CD4-positive, alpha-beta T cell (primary cell): ENCODE data around the gene LEF1. TPM values are rescaled to one million over a fixed set of nuclear protein-coding genes. Genes with fewer than 3 reads are reported as not detected.
A peak's percentile ranks its signal among the peaks of the same experiment; 100 is the strongest.

Experiments used
- ATAC-seq: fragments of 200-7000 bp; cut with Tn5 transposase; one replicate; pipeline ENCODE4 v1.10.0; 2022; ENCODE audit warnings: mild to moderate bottlenecking; ENCODE audit not compliant: poor library complexity
- CTCF ChIA-PET: fragments of 350-600 bp; sonication (Branson Sonifier 250); formaldehyde crosslinking; loops from one replicate; lab custom pipeline; 2021; ENCODE audit warnings: antibody characterized with exemption, inconsistent platforms; lab: Charles Lee
- POLR2A ChIA-PET: fragments of 350-600 bp; sonication (Branson Sonifier 250); formaldehyde crosslinking; loops from one replicate; lab custom pipeline; 2021; ENCODE audit warnings: antibody characterized with exemption, inconsistent platforms; lab: Charles Lee
- DNase-seq, 14 experiments: peaks; one replicate each; pipeline ENCODE4 v3.0.0-alpha.2; 2013 to 2020; ENCODE audit warnings: mixed read lengths in 2 of 14
- H3K27ac ChIP-seq, 2 donors: one replicate each; pipeline versions ENCODE4 v1.5.1 to v1.7.0; 2013; ENCODE audit warnings: low read length in 2 of 2, low read depth in 1 of 2, mild to moderate bottlenecking in 1 of 2
- H3K27me3 ChIP-seq, 2 experiments: 1 replicate in 1 of 2; 2 replicates in 1 of 2; pipeline versions ENCODE4 v1.6.1 to v1.7.0; 2013; ENCODE audit warnings: low read length in 2 of 2, control low read depth in 1 of 2, mild to moderate bottlenecking in 1 of 2, moderate library complexity in 1 of 2; ENCODE audit not compliant: insufficient read depth in 2 of 2, control insufficient read depth in 1 of 2
- H3K36me3 ChIP-seq: one replicate; pipeline ENCODE4 v1.6.1; 2013; ENCODE audit warnings: low read length, control low read depth; ENCODE audit not compliant: insufficient read depth
- H3K4me1 ChIP-seq: one replicate; pipeline ENCODE4 v1.6.1; 2013; ENCODE audit warnings: low read length, control low read depth; ENCODE audit not compliant: insufficient read depth
- H3K4me3 ChIP-seq: one replicate; pipeline ENCODE4 v1.5.1; 2013; ENCODE audit warnings: mild to moderate bottlenecking, low read length, moderate library complexity
- H3K9me3 ChIP-seq, 2 experiments: 1 replicate in 1 of 2; 2 replicates in 1 of 2; pipeline versions ENCODE4 v1.6.1 to v1.7.0; 2013; ENCODE audit warnings: low read length in 2 of 2, mild to moderate bottlenecking in 2 of 2, control low read depth in 1 of 2, moderate library complexity in 1 of 2; ENCODE audit not compliant: control insufficient read depth in 1 of 2, insufficient read depth in 1 of 2
- H3K27ac Mint-ChIP-seq: one replicate; pipeline ENCODE4 v1.8.0; 2020; ENCODE audit warnings: mixed read lengths
- H3K27me3 Mint-ChIP-seq: one replicate; pipeline ENCODE4 v1.8.0; 2021; ENCODE audit warnings: mixed read lengths
- H3K36me3 Mint-ChIP-seq: one replicate; pipeline ENCODE4 v1.8.0; 2021; ENCODE audit warnings: low read depth, mixed read lengths
- H3K4me1 Mint-ChIP-seq: one replicate; pipeline ENCODE4 v1.8.0; 2021; ENCODE audit warnings: low read depth, mixed read lengths
- H3K4me3 Mint-ChIP-seq: one replicate; pipeline ENCODE4 v1.8.0; 2020; ENCODE audit warnings: mild to moderate bottlenecking, mixed read lengths
- H3K9me3 Mint-ChIP-seq: one replicate; pipeline ENCODE4 v1.8.0; 2020; ENCODE audit warnings: mixed read lengths
- CTCF ChIP-seq: fragments of 200-600 bp; IDR thresholded peaks from one replicate; pipeline ENCODE4 v1.8.0; 2022; ENCODE audit warnings: antibody characterized with exemption, mild to moderate bottlenecking
- intact Hi-C, 2 experiments: fragments of 100-400 bp; cut with DNase I in 1 of 2; cut with micrococcal nuclease in 1 of 2; formaldehyde crosslinking; loops; one replicate each; pipeline versions ENCODE4 v1.15.1 to v1.9.0; 2023 to 2025; cut with DNase I, micrococcal nuclease
- total RNA-seq, 174 experiments: library from RNA in 2 of 174; stranded (reverse) in 2 of 174; gene quantifications; one replicate each; pipeline ENCODE4 v1.2.3 and lab custom pipeline; 2021 to 2026

Gene LEF1
- total RNA-seq, 2 experiments from 2014 or later: 409 to 438 TPM

GRCh38 chr4:108159845-108160244 lies 8.9 kb downstream of the LEF1 start:
- Mint-ChIP-seq H3K4me1 (peaks cover 81% of the 10 kb centered on the region), H3K4me3 (peak overlapping the region; percentile 87), H3K27me3 (no peaks in the 10 kb centered on the region), H3K36me3 (peaks cover 96% of the 10 kb centered on the region), H3K27ac (peak overlapping the region; percentile 79), H3K9me3 (no peaks in the 10 kb centered on the region)
- peak overlapping the region; percentile 76 for H3K4me3 ChIP-seq
- peak; percentile 65 for ATAC-seq
- POLR2A ChIA-PET: interaction anchor here (0.9 to 15.5 kb wide), 25 partner anchors 10 to 307 kb away, joined by 3 to 229 read pairs (median 6); partner anchors contain the start of gene LEF1
- no peaks in the 10 kb centered on the region for H3K27me3 ChIP-seq
- peak overlapping the region in 1 of 2 donors; percentile 36 for H3K27ac ChIP-seq
- no peak for TF ChIP-seq CTCF
- peaks cover 26% of the 10 kb centered on the region for H3K4me1 ChIP-seq
- peak in 3 of 14 experiments; percentile 27 to 54 (median 47) for DNase-seq
- H3K36me3 ChIP-seq: peaks cover 45% of the 10 kb centered on the region
- CTCF ChIA-PET: interaction anchor here (0.5 to 2.7 kb wide), 4 partner anchors 13 to 130 kb away, joined by 3 to 8 read pairs (median 5); no protein-coding TSS in a partner anchor
- no peaks in the 10 kb centered on the region for H3K9me3 ChIP-seq
- intact Hi-C loops: loop anchor here in 1 of 2 experiments (10.0 kb wide), 1 partner anchor 45 kb away; no protein-coding TSS in a partner anchor

- H3K4me1 ChIP-seq: peaks cover 32% of the 10 kb centered on the region
- H3K27me3 ChIP-seq: no peaks in the 10 kb centered on the region
- H3K9me3 Mint-ChIP-seq: no peaks in the 10 kb centered on the region
- intact Hi-C loops: no loop called here
- TF ChIP-seq CTCF: no peak
- H3K36me3 ChIP-seq: peaks cover 44% of the 10 kb centered on the region
- no peaks in the 10 kb centered on the region for H3K27me3 Mint-ChIP-seq
- peak overlapping the region; percentile 79 for H3K27ac Mint-ChIP-seq
- peak overlapping the region; percentile 76 for H3K4me3 ChIP-seq
- CTCF ChIA-PET: interaction anchor here (1.7 to 2.7 kb wide), 2 partner anchors 13 to 128 kb away, joined by 7 to 8 read pairs; no protein-coding TSS in a partner anchor
- H3K4me1 Mint-ChIP-seq: peaks cover 87% of the 10 kb centered on the region
- POLR2A ChIA-PET: interaction anchor here (0.7 to 15.5 kb wide), 14 partner anchors 9 to 336 kb away, joined by 3 to 229 read pairs (median 6); partner anchors contain the start of gene LEF1
- peak overlapping the region; percentile 87 for H3K4me3 Mint-ChIP-seq
- ATAC-seq (no peak), DNase-seq (no peak)
- no peaks in the 10 kb centered on the region for H3K9me3 ChIP-seq
- peaks cover 85% of the 10 kb centered on the region for H3K36me3 Mint-ChIP-seq
- peak overlapping the region in 1 of 2 donors; percentile 47 for H3K27ac ChIP-seq
Measured at GRCh38 chr4:108157655-108158054, 11.1 kb downstream of the LEF1 start.

GRCh38 chr4:108156391-108156790 lies 12.3 kb downstream of the LEF1 start:
- Histone ChIP-seq H3K27ac (peak overlapping the region in 1 of 2 donors; percentile 61), H3K27me3 (no peaks in the 10 kb centered on the region), H3K36me3 (peaks cover 51% of the 10 kb centered on the region), H3K4me1 (peaks cover 41% of the 10 kb centered on the region), H3K9me3 (no peaks in the 10 kb centered on the region), H3K4me3 (peak overlapping the region; percentile 24)
- Mint-ChIP-seq H3K4me1 (peaks cover 89% of the 10 kb centered on the region), H3K27ac (peak overlapping the region; percentile 79), H3K9me3 (no peaks in the 10 kb centered on the region), H3K4me3 (peak overlapping the region; percentile 87), H3K27me3 (no peaks in the 10 kb centered on the region), H3K36me3 (peaks cover 85% of the 10 kb centered on the region)
- POLR2A ChIA-PET: interaction anchor here (0.9 to 15.5 kb wide), 12 partner anchors 8 to 416 kb away, joined by 3 to 229 read pairs (median 6); partner anchors contain the start of gene LEF1
- CTCF ChIA-PET: interaction anchor here (0.9 to 1.9 kb wide), 4 partner anchors 12 to 137 kb away, joined by 4 to 9 read pairs (median 6); no protein-coding TSS in a partner anchor
- DNase-seq (no peak), ATAC-seq (no peak)
- intact Hi-C loops: loop anchor here in 1 of 2 experiments (1.0 kb wide), 1 partner anchor 10 kb away; no protein-coding TSS in a partner anchor
- no peak for TF ChIP-seq CTCF
